NCI-H345 treated with DMSO at 0.1 percent for 48 hours (cell line): ENCODE data around the gene HOXB5.
A peak's percentile ranks its signal among the peaks of the same experiment; 100 is the strongest.

Experiments used
- DNase-seq: peaks from one replicate; lab custom pipeline; 2025; ENCODE audit not compliant: unreplicated experiment; lab: John Stamatoyannopoulos, UW

HOXB5 gene

GRCh38 chr17:48617471-48618255 is 24.1 kb upstream of the HOXB5 start:
- DNase-seq = no peak

GRCh38 chr17:48616717-48617470 is 23.3 kb upstream of the HOXB5 start:
- DNase-seq = no peak

GRCh38 chr17:48615963-48616716 is 22.6 kb upstream of the HOXB5 start:
- no peak for DNase-seq

GRCh38 chr17:48615047-48615962 is 21.7 kb upstream of the HOXB5 start, which contains the start of gene HOXB8:
Gene HOXB8 (minus strand): TSS chr17:48615292. CDS start chr17:48614704, 588 bp downstream.
- DNase-seq = no peak

- no peak for DNase-seq
Observed at GRCh38 chr17:48613862-48614694, 20.5 kb upstream of the HOXB5 start.

- DNase-seq = peak; percentile 33
Observed at GRCh38 chr17:48612854-48613691, 19.5 kb upstream of the HOXB5 start.

- DNase-seq = no peak
Observed at GRCh38 chr17:48612456-48612853, 18.9 kb upstream of the HOXB5 start.

- DNase-seq = peak; percentile 87
Observed at GRCh38 chr17:48611681-48612455, 18.3 kb upstream of the HOXB5 start.

- no peak for DNase-seq
Observed at GRCh38 chr17:48611213-48611612, 17.6 kb upstream of the HOXB5 start.

- peak; percentile 58 for DNase-seq
Observed at GRCh38 chr17:48610282-48611211, 17.0 kb upstream of the HOXB5 start, which contains the start of gene HOXB7. Gene HOXB7 (minus strand): TSS chr17:48611017. CDS start chr17:48610918, 99 bp downstream.

GRCh38 chr17:48609759-48610281 is 16.2 kb upstream of the HOXB5 start:
- peak; percentile 13 for DNase-seq

- DNase-seq = no peak
Observed at GRCh38 chr17:48609033-48609432, 15.5 kb upstream of the HOXB5 start.

GRCh38 chr17:48608494-48608834 is 14.9 kb upstream of the HOXB5 start:
- no peak for DNase-seq

- no peak for DNase-seq
Observed at GRCh38 chr17:48606892-48607614, 13.5 kb upstream of the HOXB5 start.

GRCh38 chr17:48605991-48606891 is 12.7 kb upstream of the HOXB5 start:
- no peak for DNase-seq
